Body of pancreas (tissue), 4 donors: Measurements from ENCODE around the gene NDUFA13.

Experiments used
- POLR2A ChIP-seq, 3 donors: fragments of 450-650 bp; IDR thresholded peaks; one replicate each; pipeline ENCODE4 v1.6.1; 2016; ENCODE audit warnings: antibody characterized with exemption in 3 of 3, mild to moderate bottlenecking in 2 of 3
- TF ChIP-seq, protein P1 (sequence below), 7 experiments: fragments of 450-650 bp in 4 of 7; fragments of 200-600 bp in 3 of 7; sonication (generic) in 3 of 7; IDR thresholded peaks; one replicate each; pipeline ENCODE4 v1.5.1; 2016 to 2019; ENCODE audit warnings: antibody characterized with exemption in 7 of 7

GRCh38 chr19:19475015-19475765 is 40.8 kb upstream of the NDUFA13 start:
- no peak for TF ChIP-seq POLR2A (IDR thresholded peaks at IDR 0.05)
- TF ChIP-seq, protein P1, sequence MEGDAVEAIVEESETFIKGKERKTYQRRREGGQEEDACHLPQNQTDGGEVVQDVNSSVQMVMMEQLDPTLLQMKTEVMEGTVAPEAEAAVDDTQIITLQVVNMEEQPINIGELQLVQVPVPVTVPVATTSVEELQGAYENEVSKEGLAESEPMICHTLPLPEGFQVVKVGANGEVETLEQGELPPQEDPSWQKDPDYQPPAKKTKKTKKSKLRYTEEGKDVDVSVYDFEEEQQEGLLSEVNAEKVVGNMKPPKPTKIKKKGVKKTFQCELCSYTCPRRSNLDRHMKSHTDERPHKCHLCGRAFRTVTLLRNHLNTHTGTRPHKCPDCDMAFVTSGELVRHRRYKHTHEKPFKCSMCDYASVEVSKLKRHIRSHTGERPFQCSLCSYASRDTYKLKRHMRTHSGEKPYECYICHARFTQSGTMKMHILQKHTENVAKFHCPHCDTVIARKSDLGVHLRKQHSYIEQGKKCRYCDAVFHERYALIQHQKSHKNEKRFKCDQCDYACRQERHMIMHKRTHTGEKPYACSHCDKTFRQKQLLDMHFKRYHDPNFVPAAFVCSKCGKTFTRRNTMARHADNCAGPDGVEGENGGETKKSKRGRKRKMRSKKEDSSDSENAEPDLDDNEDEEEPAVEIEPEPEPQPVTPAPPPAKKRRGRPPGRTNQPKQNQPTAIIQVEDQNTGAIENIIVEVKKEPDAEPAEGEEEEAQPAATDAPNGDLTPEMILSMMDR (IDR thresholded peaks at IDR 0.05), result no peak
